A549 (cell line): ENCODE data around the gene TEX51. TPM values are rescaled to one million over a fixed set of nuclear protein-coding genes. Genes with fewer than 3 reads are reported as not detected.

Experiments
- ATAC-seq, 2 experiments: fragments of 200-7000 bp in 1 of 2; fragments of >200 bp in 1 of 2; cut with Nextera tagmentation in 1 of 2; cut with Tn5 transposase in 1 of 2; 3 replicates each; pipeline versions ENCODE4 v1.8.0 to v1.9.1; 2018 to 2020; ENCODE audit warnings: mild to moderate bottlenecking in 1 of 2, moderate library complexity in 1 of 2
- CTCF ChIA-PET: fragments of 300-600 bp; sonication (Branson Sonifier 250); formaldehyde crosslinking; extraction: SDS; loops from one replicate; lab custom pipeline; 2021; ENCODE audit warnings: antibody characterized with exemption, inconsistent platforms; lab: Yijun Ruan, JAX
- POLR2A ChIA-PET: fragments of 350-600 bp; formaldehyde crosslinking; extraction: SDS; loops from one replicate; lab custom pipeline; 2021; ENCODE audit warnings: antibody characterized with exemption, inconsistent platforms; lab: Yijun Ruan, JAX
- DNase-seq, 2 experiments: peaks; one replicate each; pipeline versions ENCODE4 v3.0.0 to v3.0.0-alpha.2; 2011 to 2016; ENCODE audit warnings: low read depth in 1 of 2, low spot score in 1 of 2
- FAIRE-seq: peaks from 2 replicates; lab custom pipeline; 2011; peaks lifted over from hg19 to GRCh38; lab: Jason Lieb, UNC
- H3K27ac ChIP-seq, 2 experiments: fragments of >200 bp; sonication (Bioruptor Twin); formaldehyde crosslinking; 3 replicates each; pipeline ENCODE4 v1.5.1; 2016 to 2017
- H3K4me1 ChIP-seq: fragments of >200 bp; sonication (Bioruptor Twin); formaldehyde crosslinking; 3 replicates; pipeline ENCODE4 v1.6.1; 2016
- H3K4me2 ChIP-seq: fragments of >200 bp; sonication (Bioruptor Twin); formaldehyde crosslinking; 3 replicates; pipeline ENCODE4 v1.6.1; 2016
- H3K4me3 ChIP-seq: fragments of >200 bp; sonication (Bioruptor Twin); formaldehyde crosslinking; 3 replicates; pipeline ENCODE4 v1.5.1; 2016
- H3K9me3 ChIP-seq: fragments of >200 bp; sonication (Bioruptor Twin); formaldehyde crosslinking; 3 replicates; pipeline ENCODE4 v1.6.1; 2016
- BHLHE40 ChIP-seq: IDR thresholded peaks from 2 replicates; pipeline ENCODE4 v1.6.1; 2012; ENCODE audit warnings: low read depth, low read length, inconsistent platforms
- CBX2 ChIP-seq: fragments of 200-600 bp; sonication (generic); IDR thresholded peaks from 2 replicates; pipeline ENCODE4 v1.6.1; 2016; ENCODE audit warnings: low read depth, mild to moderate bottlenecking, borderline replicate concordance
- CBX8 ChIP-seq: fragments of 200-600 bp; sonication (generic); IDR thresholded peaks from 2 replicates; pipeline ENCODE4 v1.6.1; 2016
- CHD2 ChIP-seq: fragments of 150-350 bp; IDR thresholded peaks from 2 replicates; pipeline ENCODE4 v1.6.1; 2014; ENCODE audit warnings: low read length; ENCODE audit not compliant: partially characterized antibody
- CHD4 ChIP-seq: fragments of 200-600 bp; sonication (generic); IDR thresholded peaks from 2 replicates; pipeline ENCODE4 v1.6.1; 2016; ENCODE audit warnings: antibody characterized with exemption, mild to moderate bottlenecking, borderline replicate concordance
- EHF ChIP-seq: fragments of 250-450 bp; sonication (Bioruptor Pico); IDR thresholded peaks from 2 replicates; pipeline ENCODE4 v1.5.0; 2020; ENCODE audit warnings: mild to moderate bottlenecking
- FOSL2 ChIP-seq, 2 experiments: fragments of 450-650 bp in 1 of 2; fragments of >200 bp in 1 of 2; sonication (Bioruptor Twin) in 1 of 2; formaldehyde crosslinking; IDR thresholded peaks; 2 replicates each; pipeline versions ENCODE4 v1.5.0 to v1.6.1; 2016 to 2020; ENCODE audit warnings: mild to moderate bottlenecking in 1 of 2, moderate library complexity in 1 of 2
- FOXS1 ChIP-seq: fragments of 250-450 bp; sonication (Bioruptor Pico); IDR thresholded peaks from 2 replicates; pipeline ENCODE4 v1.5.0; 2020; ENCODE audit warnings: mild to moderate bottlenecking, moderate library complexity
- HOXB13 ChIP-seq: fragments of 250-450 bp; sonication (Bioruptor Pico); IDR thresholded peaks from 2 replicates; pipeline ENCODE4 v1.5.0; 2020; ENCODE audit warnings: low read depth, mild to moderate bottlenecking, moderate library complexity
- JUN ChIP-seq, 2 experiments: fragments of >200 bp; sonication (Bioruptor Twin); formaldehyde crosslinking; IDR thresholded peaks; 2 replicates in 1 of 2; 3 replicates in 1 of 2; pipeline ENCODE4 v1.6.1; 2016 to 2017
- KDM1A ChIP-seq: fragments of 200-600 bp; sonication (generic); IDR thresholded peaks from 2 replicates; pipeline ENCODE4 v1.6.1; 2016; ENCODE audit warnings: low read depth, mild to moderate bottlenecking
- MAFK ChIP-seq: fragments of 450-650 bp; IDR thresholded peaks from 2 replicates; pipeline ENCODE4 v1.6.1; 2014; ENCODE audit not compliant: partially characterized antibody
- NR3C1 ChIP-seq: fragments of >200 bp; sonication (Bioruptor Twin); formaldehyde crosslinking; IDR thresholded peaks from 3 replicates; pipeline ENCODE4 v1.6.1; 2017
- PHF8 ChIP-seq: fragments of 200-600 bp; sonication (generic); IDR thresholded peaks from 2 replicates; pipeline ENCODE4 v1.6.1; 2016; ENCODE audit warnings: low read depth, mild to moderate bottlenecking, antibody characterized with exemption, moderate library complexity, borderline replicate concordance
- POLR2AphosphoS2 ChIP-seq: conservative IDR thresholded peaks from 2 replicates; pipeline ENCODE4 v1.6.1; 2012; ENCODE audit warnings: low read length, improper control_type of control experiment, inconsistent platforms
- RARB ChIP-seq: fragments of 250-450 bp; sonication (Bioruptor Pico); IDR thresholded peaks from 2 replicates; pipeline ENCODE4 v1.8.0; 2021; ENCODE audit warnings: mild to moderate bottlenecking, moderate library complexity
- RCOR1 ChIP-seq: fragments of 150-350 bp; IDR thresholded peaks from 2 replicates; pipeline ENCODE4 v1.6.1; 2014; ENCODE audit warnings: antibody characterized with exemption, low read length, low read depth
- RNF2 ChIP-seq: fragments of 200-600 bp; sonication (generic); IDR thresholded peaks from 2 replicates; pipeline ENCODE4 v1.6.1; 2016; ENCODE audit warnings: low read depth, mild to moderate bottlenecking, antibody characterized with exemption, moderate library complexity, borderline replicate concordance
- TFCP2L1 ChIP-seq: fragments of 250-450 bp; sonication (Bioruptor Pico); IDR thresholded peaks from 2 replicates; pipeline ENCODE4 v1.5.0; 2021; ENCODE audit warnings: mild to moderate bottlenecking
- TP53 ChIP-seq: fragments of 250-450 bp; sonication (Bioruptor Pico); IDR thresholded peaks from 2 replicates; pipeline ENCODE4 v1.5.0; 2021; ENCODE audit warnings: mild to moderate bottlenecking, moderate library complexity
- ZC3H11A ChIP-seq: fragments of 450-650 bp; IDR thresholded peaks from 2 replicates; pipeline ENCODE4 v1.6.1; 2014; ENCODE audit warnings: antibody characterized with exemption, mild to moderate bottlenecking
- ZFP36 ChIP-seq: fragments of 450-650 bp; IDR thresholded peaks from 2 replicates; pipeline ENCODE4 v1.6.1; 2014; ENCODE audit warnings: borderline replicate concordance; ENCODE audit not compliant: partially characterized antibody
- ZNF302 ChIP-seq: fragments of 250-450 bp; sonication (Bioruptor Pico); IDR thresholded peaks from 2 replicates; pipeline ENCODE4 v1.9.0; 2021; ENCODE audit warnings: inconsistent platforms, mild to moderate bottlenecking, moderate library complexity
- WGBS: methylation state at CpG from one replicate; pipeline ENCODE4 v1.1.6; 2017; ENCODE audit errors: missing lambda C conversion rate; 5-methylcytosine and 5-hydroxymethylcytosine counted together
- polyA plus RNA-seq, 4 experiments: library from polyadenylated mRNA; depleted of rRNA in 3 of 4; stranded (reverse); fragments of >200 nt; fragmentation: RNase III in 1 of 4; extraction: RNeasy Plus Mini Kit Qiagen cat#74134 plus additional on column Dnase treatment in 1 of 4; gene quantifications; 2 replicates in 3 of 4; 3 replicates in 1 of 4; pipeline ENCODE4 v1.2.3, GENCODE V29; 2011 to 2017
- TF ChIP-seq, protein P1 (sequence below): fragments of 250-450 bp; sonication (Bioruptor Pico); IDR thresholded peaks from 2 replicates; pipeline ENCODE4 v1.5.0; 2021; ENCODE audit warnings: mild to moderate bottlenecking, moderate library complexity, borderline replicate concordance
- TF ChIP-seq, protein P2 (sequence below): fragments of 200-600 bp; sonication (generic); IDR thresholded peaks from 2 replicates; pipeline ENCODE4 v1.6.1; 2016; ENCODE audit warnings: antibody characterized with exemption, mild to moderate bottlenecking, moderate library complexity
- TF ChIP-seq, protein P3 (sequence below): fragments of 450-650 bp; IDR thresholded peaks from 2 replicates; pipeline ENCODE4 v1.6.1; 2014; ENCODE audit warnings: antibody characterized with exemption
- TF ChIP-seq, protein P4 (sequence below): fragments of 250-450 bp; sonication (Bioruptor Pico); IDR thresholded peaks from 2 replicates; pipeline ENCODE4 v1.5.0; 2020; ENCODE audit warnings: low read depth, mild to moderate bottlenecking, moderate library complexity
- TF ChIP-seq, protein P5 (sequence below): IDR thresholded peaks from 2 replicates; pipeline ENCODE4 v1.6.1; 2012

The TEX51 gene
- polyA plus RNA-seq, 2 of the 4 experiments (the other 2 are of a cell fraction), result not detected

DNA sequence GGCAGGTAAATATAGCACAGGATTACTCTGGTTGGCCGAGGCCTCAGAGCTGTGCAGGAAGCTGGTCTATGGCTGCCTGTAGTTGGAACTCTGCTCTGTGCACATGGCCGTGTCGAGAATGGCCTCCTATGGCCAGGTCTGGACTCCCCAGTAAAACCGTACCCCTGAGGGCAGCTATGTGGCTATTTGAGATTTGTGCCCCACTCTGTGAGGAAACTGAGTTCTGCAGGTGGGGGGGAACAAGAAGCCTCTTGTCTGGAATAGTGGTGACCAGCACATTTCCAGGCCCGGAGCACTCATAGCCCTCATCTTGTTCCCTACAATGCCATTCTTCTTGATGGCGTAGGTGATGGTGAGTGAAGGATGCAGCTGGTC, 15.0 kb upstream of the TEX51 start:
- POLR2A ChIA-PET, result no interaction called here
- no peak for TF ChIP-seq FOSL2 (IDR thresholded peaks at IDR 0.05)
- no peak for TF ChIP-seq FOSL2 (CRISPR knock-in tag; IDR thresholded peaks at IDR 0.05)
- no peak for TF ChIP-seq ZNF302 (CRISPR knock-in tag)
- no peak for TF ChIP-seq KDM1A
- no peak for TF ChIP-seq RCOR1
- TF ChIP-seq NR3C1, result no peak
- TF ChIP-seq, protein P1, sequence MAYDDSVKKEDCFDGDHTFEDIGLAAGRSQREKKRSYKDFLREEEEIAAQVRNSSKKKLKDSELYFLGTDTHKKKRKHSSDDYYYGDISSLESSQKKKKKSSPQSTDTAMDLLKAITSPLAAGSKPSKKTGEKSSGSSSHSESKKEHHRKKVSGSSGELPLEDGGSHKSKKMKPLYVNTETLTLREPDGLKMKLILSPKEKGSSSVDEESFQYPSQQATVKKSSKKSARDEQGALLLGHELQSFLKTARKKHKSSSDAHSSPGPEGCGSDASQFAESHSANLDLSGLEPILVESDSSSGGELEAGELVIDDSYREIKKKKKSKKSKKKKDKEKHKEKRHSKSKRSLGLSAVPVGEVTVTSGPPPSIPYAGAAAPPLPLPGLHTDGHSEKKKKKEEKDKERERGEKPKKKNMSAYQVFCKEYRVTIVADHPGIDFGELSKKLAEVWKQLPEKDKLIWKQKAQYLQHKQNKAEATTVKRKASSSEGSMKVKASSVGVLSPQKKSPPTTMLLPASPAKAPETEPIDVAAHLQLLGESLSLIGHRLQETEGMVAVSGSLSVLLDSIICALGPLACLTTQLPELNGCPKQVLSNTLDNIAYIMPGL, result no peak
- TF ChIP-seq BHLHE40, result no peak
- no peak for TF ChIP-seq FOXS1
- TF ChIP-seq CBX8, result no peak
- TF ChIP-seq, protein P2, sequence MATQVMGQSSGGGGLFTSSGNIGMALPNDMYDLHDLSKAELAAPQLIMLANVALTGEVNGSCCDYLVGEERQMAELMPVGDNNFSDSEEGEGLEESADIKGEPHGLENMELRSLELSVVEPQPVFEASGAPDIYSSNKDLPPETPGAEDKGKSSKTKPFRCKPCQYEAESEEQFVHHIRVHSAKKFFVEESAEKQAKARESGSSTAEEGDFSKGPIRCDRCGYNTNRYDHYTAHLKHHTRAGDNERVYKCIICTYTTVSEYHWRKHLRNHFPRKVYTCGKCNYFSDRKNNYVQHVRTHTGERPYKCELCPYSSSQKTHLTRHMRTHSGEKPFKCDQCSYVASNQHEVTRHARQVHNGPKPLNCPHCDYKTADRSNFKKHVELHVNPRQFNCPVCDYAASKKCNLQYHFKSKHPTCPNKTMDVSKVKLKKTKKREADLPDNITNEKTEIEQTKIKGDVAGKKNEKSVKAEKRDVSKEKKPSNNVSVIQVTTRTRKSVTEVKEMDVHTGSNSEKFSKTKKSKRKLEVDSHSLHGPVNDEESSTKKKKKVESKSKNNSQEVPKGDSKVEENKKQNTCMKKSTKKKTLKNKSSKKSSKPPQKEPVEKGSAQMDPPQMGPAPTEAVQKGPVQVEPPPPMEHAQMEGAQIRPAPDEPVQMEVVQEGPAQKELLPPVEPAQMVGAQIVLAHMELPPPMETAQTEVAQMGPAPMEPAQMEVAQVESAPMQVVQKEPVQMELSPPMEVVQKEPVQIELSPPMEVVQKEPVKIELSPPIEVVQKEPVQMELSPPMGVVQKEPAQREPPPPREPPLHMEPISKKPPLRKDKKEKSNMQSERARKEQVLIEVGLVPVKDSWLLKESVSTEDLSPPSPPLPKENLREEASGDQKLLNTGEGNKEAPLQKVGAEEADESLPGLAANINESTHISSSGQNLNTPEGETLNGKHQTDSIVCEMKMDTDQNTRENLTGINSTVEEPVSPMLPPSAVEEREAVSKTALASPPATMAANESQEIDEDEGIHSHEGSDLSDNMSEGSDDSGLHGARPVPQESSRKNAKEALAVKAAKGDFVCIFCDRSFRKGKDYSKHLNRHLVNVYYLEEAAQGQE, result no peak
- TF ChIP-seq HOXB13 (CRISPR knock-in tag), result no peak
- TF ChIP-seq RNF2, result no peak
- TF ChIP-seq ZC3H11A, result no peak
- TF ChIP-seq PHF8, result no peak
- TF ChIP-seq, protein P3, sequence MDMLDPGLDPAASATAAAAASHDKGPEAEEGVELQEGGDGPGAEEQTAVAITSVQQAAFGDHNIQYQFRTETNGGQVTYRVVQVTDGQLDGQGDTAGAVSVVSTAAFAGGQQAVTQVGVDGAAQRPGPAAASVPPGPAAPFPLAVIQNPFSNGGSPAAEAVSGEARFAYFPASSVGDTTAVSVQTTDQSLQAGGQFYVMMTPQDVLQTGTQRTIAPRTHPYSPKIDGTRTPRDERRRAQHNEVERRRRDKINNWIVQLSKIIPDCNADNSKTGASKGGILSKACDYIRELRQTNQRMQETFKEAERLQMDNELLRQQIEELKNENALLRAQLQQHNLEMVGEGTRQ, result no peak
- TF ChIP-seq JUN (IDR thresholded peaks at IDR 0.05), result no peak
- TF ChIP-seq TFCP2L1 (CRISPR knock-in tag), result no peak
- TF ChIP-seq CBX2, result no peak
- CTCF ChIA-PET, result no interaction called here
- Histone ChIP-seq H3K4me1 (no peaks in the 10 kb centered on the region), H3K4me3 (no peak overlapping the region), H3K27ac (no peak overlapping the region), H3K9me3 (no peaks in the 10 kb centered on the region), H3K4me2 (no peak overlapping the region)
- 58% methylated on average over 6 of the region's 6 CpGs for WGBS
- no peak for FAIRE-seq
- DNase-seq, result no peak
- no peak for ATAC-seq

DNA sequence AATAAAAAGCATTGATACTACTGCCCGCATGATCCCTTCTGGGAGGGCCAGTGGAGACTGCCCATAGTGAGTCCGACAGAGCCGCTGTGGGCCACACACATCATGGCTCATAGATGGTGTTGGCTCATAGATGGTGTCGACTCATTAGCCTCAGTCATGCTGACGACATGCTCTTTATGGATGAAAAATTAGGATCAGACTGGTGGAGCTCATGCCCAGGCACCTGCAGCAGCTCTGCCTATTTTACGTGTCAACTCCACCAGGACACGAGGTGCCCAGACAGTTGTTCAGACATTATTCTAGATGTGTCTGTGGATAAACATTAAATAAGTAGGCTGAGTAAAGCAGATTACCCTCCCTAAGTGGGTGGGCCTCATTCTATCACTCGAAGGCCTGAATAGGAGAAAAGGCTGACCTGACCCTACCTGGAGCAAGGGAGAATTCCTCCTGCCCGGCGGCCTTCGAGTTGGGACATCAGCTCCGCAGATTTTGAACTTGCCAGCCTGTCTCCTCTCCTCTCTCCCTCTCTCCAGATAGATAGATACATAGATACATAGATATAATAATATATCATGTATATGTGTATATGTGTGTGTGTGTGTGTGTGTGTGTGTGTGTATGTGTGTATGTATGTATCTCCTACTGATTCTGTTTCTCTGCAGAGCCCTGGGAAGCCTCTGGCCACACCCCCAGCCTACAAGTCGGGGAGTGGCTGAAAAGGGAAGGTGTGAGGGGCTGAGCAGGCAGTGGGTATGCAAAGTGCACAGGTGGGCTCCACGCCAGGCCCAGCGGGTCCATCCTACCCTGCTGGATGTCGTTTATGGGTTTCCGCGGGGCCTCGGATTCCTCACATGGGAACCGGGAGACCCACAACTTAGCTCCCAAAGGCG, 13.6 kb upstream of the TEX51 start:
- Histone ChIP-seq H3K4me1 (no peaks in the 10 kb centered on the region), H3K4me2 (no peak overlapping the region), H3K4me3 (no peak overlapping the region)
- CTCF ChIA-PET, result interaction anchor here (0.7 to 3.0 kb wide), 9 partner anchors 9 to 168 kb away, joined by 3 to 13 read pairs (median 5); no protein-coding TSS in a partner anchor
- ATAC-seq, result no peak
- TF ChIP-seq PHF8, result no peak
- no peak for TF ChIP-seq MAFK
- TF ChIP-seq EHF, result no peak
- TF ChIP-seq TP53, result no peak
- TF ChIP-seq, protein P4, sequence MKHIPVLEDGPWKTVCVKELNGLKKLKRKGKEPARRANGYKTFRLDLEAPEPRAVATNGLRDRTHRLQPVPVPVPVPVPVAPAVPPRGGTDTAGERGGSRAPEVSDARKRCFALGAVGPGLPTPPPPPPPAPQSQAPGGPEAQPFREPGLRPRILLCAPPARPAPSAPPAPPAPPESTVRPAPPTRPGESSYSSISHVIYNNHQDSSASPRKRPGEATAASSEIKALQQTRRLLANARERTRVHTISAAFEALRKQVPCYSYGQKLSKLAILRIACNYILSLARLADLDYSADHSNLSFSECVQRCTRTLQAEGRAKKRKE (CRISPR knock-in tag), result no peak
- TF ChIP-seq CHD4, result no peak
- no peak for TF ChIP-seq POLR2AphosphoS2
- no peak for TF ChIP-seq CHD2
- no peak for TF ChIP-seq ZFP36
- TF ChIP-seq RARB, result no peak
- TF ChIP-seq, protein P5, sequence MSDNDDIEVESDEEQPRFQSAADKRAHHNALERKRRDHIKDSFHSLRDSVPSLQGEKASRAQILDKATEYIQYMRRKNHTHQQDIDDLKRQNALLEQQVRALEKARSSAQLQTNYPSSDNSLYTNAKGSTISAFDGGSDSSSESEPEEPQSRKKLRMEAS, result no peak
- no peak for TF ChIP-seq RCOR1
- TF ChIP-seq, all 56 proteins: peak for 0
- no peaks in the 10 kb centered on the region for H3K9me3 ChIP-seq
- DNase-seq (no peak), FAIRE-seq (no peak)
- WGBS, result 77% methylated on average over 21 of the region's 21 CpGs
- POLR2A ChIA-PET, result no interaction called here
- H3K27ac ChIP-seq, result no peak overlapping the region
